Measurements from ENCODE around the gene PARL.
A peak's percentile ranks its signal among the peaks of the same experiment; 100 is the strongest.

Gene PARL

DNA sequence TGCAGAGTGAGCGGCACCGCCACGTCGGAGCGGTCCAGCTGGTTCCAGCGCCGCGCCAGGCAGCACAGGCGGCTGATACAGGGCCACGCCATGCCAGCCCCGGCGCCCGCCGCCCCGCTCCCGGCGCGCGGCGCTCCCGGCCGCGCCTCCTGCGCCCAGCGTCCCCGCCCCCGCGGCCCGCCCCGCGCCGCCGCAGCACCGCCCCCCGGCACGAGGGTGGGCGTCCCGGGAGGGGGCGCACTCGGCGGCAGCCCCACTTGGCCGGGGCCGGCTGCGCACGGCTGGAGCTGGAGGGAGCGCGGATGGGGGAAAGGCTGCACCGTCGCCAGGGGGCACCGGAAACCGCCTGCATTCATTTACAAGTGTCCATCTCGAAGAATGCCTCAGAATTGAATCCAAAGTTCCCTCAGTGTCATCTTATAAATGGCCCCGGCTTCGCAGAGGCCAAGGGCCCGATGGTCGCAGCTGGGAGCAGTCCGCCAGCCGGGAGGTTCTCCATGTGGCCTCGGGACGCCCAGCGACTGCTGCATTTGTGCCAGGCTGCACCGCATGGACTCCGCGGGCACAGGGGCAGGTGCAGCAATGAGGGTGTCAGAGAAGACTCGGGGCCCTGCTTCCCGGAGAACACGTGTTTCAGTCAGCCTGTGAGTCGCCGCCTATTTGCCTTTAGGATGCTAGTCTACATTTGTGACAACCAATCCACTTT is 59.1 kb downstream of the PARL start, which contains the start of gene MAP6D1:
TSS of gene MAP6D1 (minus strand) at position 122 of the 706 bp plus-strand sequence. CDS start at position 92, 30 bp downstream.
- DNase-seq (ENCODE audit: insufficient read length, low spot score), result peak; percentile 66

DNA sequence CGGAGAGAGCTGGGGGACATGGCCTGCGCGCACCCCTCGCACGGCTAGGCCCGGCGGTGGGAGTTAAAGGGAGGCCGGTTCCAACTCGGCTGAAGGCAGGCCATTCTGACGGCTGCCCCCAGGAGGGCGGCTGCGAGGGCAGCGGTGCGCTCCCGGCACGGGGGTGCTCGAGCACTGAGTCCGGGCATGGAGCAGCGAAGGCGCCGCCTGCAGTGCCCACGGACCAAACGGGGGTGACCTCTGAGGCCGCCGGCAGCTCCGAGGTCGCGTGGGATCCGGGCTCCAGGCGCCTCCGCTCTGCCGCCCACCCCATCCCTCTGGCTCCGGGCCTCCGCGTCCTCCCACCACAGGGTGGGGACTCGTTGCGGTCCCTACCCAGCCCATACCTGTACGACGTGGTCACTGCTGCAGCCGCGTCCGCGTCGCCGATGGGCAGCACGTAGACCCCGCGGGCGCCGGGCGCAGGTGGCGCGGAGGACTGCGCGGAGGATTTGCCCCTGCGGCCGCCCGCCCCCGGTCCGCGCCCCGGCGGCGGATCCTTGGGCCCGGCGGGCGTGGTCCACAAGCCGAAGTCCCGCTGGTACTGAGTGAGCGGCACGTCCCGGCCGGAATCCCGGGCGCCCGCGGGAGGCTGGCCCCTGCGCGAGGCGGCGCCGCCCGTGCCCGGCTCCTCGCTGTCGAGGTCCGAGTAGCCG is 59.8 kb downstream of the PARL start:
- FAIRE-seq (no peak), DNase-seq (ENCODE audit: insufficient read length, low spot score) (peak; percentile 36)
- TF ChIP-seq POLR2A (IDR thresholded peaks at IDR 0.05; ENCODE audit: low read depth, low read length) (no peak), SPI1 (IDR thresholded peaks at IDR 0.05; ENCODE audit: low read depth, low read length) (no peak), PAX5 (IDR thresholded peaks at IDR 0.05; ENCODE audit: insufficient read depth, low read length, severe bottlenecking) (no peak)

More for the DNA sequence above, 59.1 kb downstream of the PARL start, which contains the start of gene MAP6D1:
- peak; percentile 60 for FAIRE-seq
- TF ChIP-seq TAF1 (IDR thresholded peaks at IDR 0.05; ENCODE audit: low read depth, low read length), result no peak
- TF ChIP-seq POU2F2 (IDR thresholded peaks at IDR 0.05; ENCODE audit: low read depth, low read length), result no peak
- no peak for TF ChIP-seq SPI1 (IDR thresholded peaks at IDR 0.05; ENCODE audit: low read depth, low read length)
- TF ChIP-seq PAX5 (IDR thresholded peaks at IDR 0.05; ENCODE audit: insufficient read depth, low read length, severe bottlenecking), result no peak
- no peak for TF ChIP-seq POLR2AphosphoS5 (IDR thresholded peaks at IDR 0.05; ENCODE audit: low read depth, low read length)
- TF ChIP-seq POLR2A (IDR thresholded peaks at IDR 0.05; ENCODE audit: low read depth, low read length), result no peak

DNA sequence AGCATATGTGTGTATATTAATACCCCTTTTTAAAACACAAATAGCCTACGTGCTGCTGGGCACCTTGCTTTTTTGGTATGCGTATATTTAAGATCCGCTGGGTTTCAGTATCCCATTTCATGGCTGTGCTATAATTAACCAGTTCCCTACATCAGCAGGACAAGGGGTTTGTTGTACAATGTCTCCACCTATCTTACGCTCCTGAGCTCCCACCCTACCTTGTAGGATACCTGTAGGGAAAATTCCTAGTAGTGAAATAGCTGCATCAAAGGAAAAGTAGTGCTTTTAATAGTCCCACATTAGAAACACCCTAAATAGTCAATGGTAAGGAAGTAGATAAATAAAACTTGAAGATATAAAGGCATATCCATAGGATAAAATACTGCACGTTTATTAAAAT is 60.7 kb downstream of the PARL start:
- TF ChIP-seq POLR2A (IDR thresholded peaks at IDR 0.05; ENCODE audit: low read depth, low read length) (no peak), POLR2AphosphoS5 (IDR thresholded peaks at IDR 0.05; ENCODE audit: low read depth, low read length) (no peak), SPI1 (IDR thresholded peaks at IDR 0.05; ENCODE audit: low read depth, low read length) (no peak), TAF1 (IDR thresholded peaks at IDR 0.05; ENCODE audit: low read depth, low read length) (no peak), PAX5 (IDR thresholded peaks at IDR 0.05; ENCODE audit: insufficient read depth, low read length, severe bottlenecking) (no peak)
- no peak for DNase-seq (ENCODE audit: insufficient read length, low spot score)
- peak; percentile 5 for FAIRE-seq

DNA sequence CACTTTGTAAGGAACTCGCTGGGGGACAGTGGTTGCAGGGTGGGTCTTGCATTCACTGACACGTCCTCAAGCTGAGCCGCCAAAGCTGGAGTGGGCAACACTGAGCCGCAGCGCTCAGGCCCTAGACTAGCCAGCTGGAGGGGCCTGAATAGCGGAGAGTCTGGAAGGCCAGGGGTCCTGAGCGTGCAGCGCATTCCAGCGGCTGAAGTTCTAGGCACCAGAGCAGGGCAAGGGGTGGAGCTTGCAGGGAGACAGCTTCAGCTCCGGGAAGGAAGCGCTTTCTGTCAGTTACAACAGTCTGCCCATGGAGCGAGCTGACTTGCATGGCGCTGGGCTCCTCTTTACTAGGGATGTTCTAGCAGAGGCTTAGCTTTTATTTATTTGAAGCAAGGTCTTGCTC is 62.0 kb downstream of the PARL start:
- no peak for TF ChIP-seq TAF1 (IDR thresholded peaks at IDR 0.05; ENCODE audit: low read depth, low read length)
- no peak for TF ChIP-seq POLR2AphosphoS5 (IDR thresholded peaks at IDR 0.05; ENCODE audit: low read depth, low read length)
- TF ChIP-seq PAX5 (IDR thresholded peaks at IDR 0.05; ENCODE audit: insufficient read depth, low read length, severe bottlenecking), result no peak
- no peak for TF ChIP-seq POU2F2 (IDR thresholded peaks at IDR 0.05; ENCODE audit: low read depth, low read length)
- no peak for TF ChIP-seq SPI1 (IDR thresholded peaks at IDR 0.05; ENCODE audit: low read depth, low read length)
- no peak for TF ChIP-seq POLR2A (IDR thresholded peaks at IDR 0.05; ENCODE audit: low read depth, low read length)
- DNase-seq (ENCODE audit: insufficient read length, low spot score), result no peak
- no peak for FAIRE-seq

DNA sequence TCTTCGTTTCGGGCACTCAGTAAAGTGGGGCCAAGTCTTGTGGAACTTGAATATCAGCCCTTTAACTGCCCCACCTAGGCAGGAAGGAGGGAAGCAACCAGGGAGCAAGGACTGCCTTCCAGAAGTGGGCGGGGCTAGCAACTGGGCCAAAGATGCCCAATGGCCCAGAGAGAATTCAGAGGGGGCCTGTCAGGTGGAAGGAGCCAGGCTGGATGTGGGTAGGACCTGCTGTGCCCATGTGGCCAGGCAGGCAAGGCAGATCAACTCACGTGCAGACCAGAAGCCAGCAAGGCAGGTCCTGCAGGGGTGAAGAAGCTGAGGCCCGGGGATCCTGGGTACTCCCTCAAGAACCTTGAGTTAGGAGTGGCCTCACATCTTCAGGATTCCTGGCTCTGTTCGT is 64.8 kb downstream of the PARL start:
- TF ChIP-seq POU2F2 (IDR thresholded peaks at IDR 0.05; ENCODE audit: low read depth, low read length), result no peak
- no peak for TF ChIP-seq TAF1 (IDR thresholded peaks at IDR 0.05; ENCODE audit: low read depth, low read length)
- no peak for TF ChIP-seq POLR2A (IDR thresholded peaks at IDR 0.05; ENCODE audit: low read depth, low read length)
- TF ChIP-seq POLR2AphosphoS5 (IDR thresholded peaks at IDR 0.05; ENCODE audit: low read depth, low read length), result no peak
- no peak for TF ChIP-seq SPI1 (IDR thresholded peaks at IDR 0.05; ENCODE audit: low read depth, low read length)
- no peak for TF ChIP-seq PAX5 (IDR thresholded peaks at IDR 0.05; ENCODE audit: insufficient read depth, low read length, severe bottlenecking)
- DNase-seq (ENCODE audit: insufficient read length, low spot score), result no peak
- FAIRE-seq, result no peak

DNA sequence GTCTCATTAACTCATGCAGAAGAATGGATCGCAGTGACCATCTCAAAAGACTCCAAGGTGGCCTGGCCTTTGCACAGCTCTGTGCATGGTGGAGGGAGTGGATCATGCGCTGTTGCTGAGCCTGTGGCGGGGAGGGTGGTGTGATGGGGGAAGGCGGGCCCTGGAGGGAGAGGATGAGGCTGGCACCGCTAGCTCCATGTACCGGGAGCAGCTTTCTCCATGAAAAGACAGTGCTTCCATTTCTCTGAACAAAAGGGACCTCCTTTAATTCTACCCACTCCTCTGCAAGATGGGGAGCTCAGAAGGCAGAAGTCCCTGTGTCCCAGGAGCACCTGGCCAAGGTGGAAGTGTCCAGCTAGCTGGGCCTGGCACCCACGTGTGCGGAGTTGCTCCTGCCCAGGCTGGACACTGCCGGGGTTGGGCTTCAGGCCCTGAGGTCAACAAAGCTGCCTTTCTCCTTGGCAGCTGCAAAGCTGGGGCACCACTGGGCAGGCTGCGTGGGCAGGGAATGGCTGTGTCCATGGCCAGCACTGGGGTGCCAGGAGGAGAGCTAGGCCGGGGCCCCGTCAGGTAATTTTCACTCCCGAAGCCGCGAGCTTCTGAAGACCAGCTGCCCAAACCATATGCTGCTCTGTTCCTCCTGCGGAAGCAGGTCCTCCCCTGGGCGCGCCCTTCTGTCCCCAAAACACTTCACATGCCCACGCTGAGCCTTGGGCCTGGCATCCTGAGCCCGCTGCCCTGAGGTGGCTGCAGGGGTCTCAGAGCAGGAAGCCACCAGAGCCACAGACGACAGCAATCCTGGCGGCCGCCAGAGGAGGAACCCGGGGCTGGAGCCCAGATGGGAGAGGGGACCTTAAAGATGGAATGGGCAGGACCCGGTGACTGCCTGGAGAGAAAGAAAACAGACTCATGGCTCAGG is 65.7 kb downstream of the PARL start:
- FAIRE-seq (no peak), DNase-seq (ENCODE audit: insufficient read length, low spot score) (no peak)
- TF ChIP-seq POU2F2 (IDR thresholded peaks at IDR 0.05; ENCODE audit: low read depth, low read length), result no peak
- no peak for TF ChIP-seq TAF1 (IDR thresholded peaks at IDR 0.05; ENCODE audit: low read depth, low read length)
- TF ChIP-seq SPI1 (IDR thresholded peaks at IDR 0.05; ENCODE audit: low read depth, low read length), result no peak
- no peak for TF ChIP-seq PAX5 (IDR thresholded peaks at IDR 0.05; ENCODE audit: insufficient read depth, low read length, severe bottlenecking)
- TF ChIP-seq POLR2A (IDR thresholded peaks at IDR 0.05; ENCODE audit: low read depth, low read length), result no peak
- TF ChIP-seq POLR2AphosphoS5 (IDR thresholded peaks at IDR 0.05; ENCODE audit: low read depth, low read length), result no peak

DNA sequence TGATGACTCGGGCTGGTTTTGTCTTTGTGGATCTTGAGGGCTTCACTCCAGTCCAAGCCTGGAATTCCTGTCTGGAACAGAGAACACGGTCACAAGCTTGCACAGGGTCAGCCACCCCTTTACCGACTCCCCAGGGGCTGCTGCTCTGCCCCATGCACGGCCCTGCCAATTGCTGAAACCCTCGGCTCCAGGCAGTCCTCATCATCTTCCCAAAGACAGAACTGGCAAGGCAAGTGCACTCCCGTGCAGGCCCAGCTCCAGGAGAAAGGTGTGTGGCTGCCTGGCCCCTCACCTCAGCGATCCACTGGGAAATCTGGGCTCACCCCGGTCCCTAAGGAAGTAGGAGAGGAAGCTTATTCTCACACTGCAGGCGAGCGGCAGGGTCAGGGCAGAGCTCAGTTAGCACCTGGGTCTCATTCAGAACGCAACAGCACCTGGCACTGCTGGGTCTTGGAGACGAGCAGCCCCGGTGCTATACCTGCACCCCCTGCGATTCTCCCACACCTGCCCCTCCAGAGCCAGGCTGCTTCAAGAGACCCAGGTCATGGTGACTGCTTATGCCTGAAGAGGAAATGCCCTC is 66.5 kb downstream of the PARL start:
- no peak for DNase-seq (ENCODE audit: insufficient read length, low spot score)
- no peak for TF ChIP-seq POU2F2 (IDR thresholded peaks at IDR 0.05; ENCODE audit: low read depth, low read length)
- TF ChIP-seq POLR2A (IDR thresholded peaks at IDR 0.05; ENCODE audit: low read depth, low read length), result no peak
- no peak for TF ChIP-seq PAX5 (IDR thresholded peaks at IDR 0.05; ENCODE audit: insufficient read depth, low read length, severe bottlenecking)
- TF ChIP-seq TAF1 (IDR thresholded peaks at IDR 0.05; ENCODE audit: low read depth, low read length), result no peak
- TF ChIP-seq POLR2AphosphoS5 (IDR thresholded peaks at IDR 0.05; ENCODE audit: low read depth, low read length), result no peak
- no peak for TF ChIP-seq SPI1 (IDR thresholded peaks at IDR 0.05; ENCODE audit: low read depth, low read length)
- FAIRE-seq, result no peak

DNA sequence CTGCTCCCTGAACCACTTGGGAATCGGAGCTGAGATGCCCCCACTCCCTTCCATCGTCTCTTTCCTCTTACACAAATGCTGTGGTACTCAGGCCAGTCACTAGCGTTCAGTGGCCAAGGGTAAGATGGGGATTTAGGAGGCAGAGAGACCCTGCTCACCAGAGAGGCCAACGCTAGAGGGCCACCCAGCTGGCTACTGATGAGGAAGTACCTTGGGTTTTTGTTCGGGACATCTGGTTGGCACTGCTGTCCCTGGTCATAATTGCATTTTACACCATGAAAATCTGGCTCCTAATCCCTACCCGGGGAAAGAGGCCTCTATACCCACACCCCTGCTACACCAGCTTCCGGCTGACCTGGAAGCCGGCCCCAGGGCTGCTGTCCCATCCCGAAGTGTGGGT is 67.0 kb downstream of the PARL start:
- TF ChIP-seq POU2F2 (IDR thresholded peaks at IDR 0.05; ENCODE audit: low read depth, low read length) (no peak), TAF1 (IDR thresholded peaks at IDR 0.05; ENCODE audit: low read depth, low read length) (no peak), POLR2A (IDR thresholded peaks at IDR 0.05; ENCODE audit: low read depth, low read length) (no peak), SPI1 (IDR thresholded peaks at IDR 0.05; ENCODE audit: low read depth, low read length) (no peak), POLR2AphosphoS5 (IDR thresholded peaks at IDR 0.05; ENCODE audit: low read depth, low read length) (no peak), PAX5 (IDR thresholded peaks at IDR 0.05; ENCODE audit: insufficient read depth, low read length, severe bottlenecking) (no peak)
- DNase-seq (ENCODE audit: insufficient read length, low spot score) (no peak), FAIRE-seq (no peak)
